B cell (primary cell): ENCODE data around the gene TRIM65. TPM values are rescaled to one million over a fixed set of nuclear protein-coding genes. Genes with fewer than 3 reads are reported as not detected.

Source experiments
- ATAC-seq: fragments of 200-7000 bp; cut with Tn5 transposase; one replicate; pipeline ENCODE4 v1.10.0; 2021; ENCODE audit warnings: low read depth, mild to moderate bottlenecking, moderate number of reproducible peaks, moderate library complexity
- CTCF ChIA-PET: fragments of 350-600 bp; sonication (Branson Sonifier 250); formaldehyde crosslinking; loops from one replicate; lab custom pipeline; 2021; ENCODE audit warnings: antibody characterized with exemption, inconsistent platforms; lab: Charles Lee
- POLR2A ChIA-PET: fragments of 350-600 bp; sonication (Branson Sonifier 250); formaldehyde crosslinking; loops from one replicate; lab custom pipeline; 2021; ENCODE audit warnings: antibody characterized with exemption; lab: Charles Lee
- DNase-seq: peaks from one replicate; pipeline ENCODE4 v3.0.0; 2013
- H2AFZ ChIP-seq: 2 replicates; pipeline ENCODE4 v1.6.1; 2012; ENCODE audit warnings: mild to moderate bottlenecking, low read depth, low read length; ENCODE audit not compliant: insufficient read depth, poor library complexity, severe bottlenecking
- H3K27ac ChIP-seq, 2 donors: 1 replicate in 1 of 2; 2 replicates in 1 of 2; pipeline ENCODE4 v1.5.1; 2012 to 2013; ENCODE audit warnings: low read length in 2 of 2, mild to moderate bottlenecking in 2 of 2, moderate library complexity in 1 of 2
- H3K27me3 ChIP-seq, 4 experiments: fragments of 200-600 bp in 1 of 4; sonication (generic) in 1 of 4; replicated peaks in 1 of 4; 1 replicate in 2 of 4; 2 replicates in 2 of 4; pipeline versions ENCODE4 v1.6.1 to v1.7.0; 2013 to 2016; ENCODE audit warnings: low read length in 3 of 4, mild to moderate bottlenecking in 2 of 4, mixed read lengths in 1 of 4, moderate library complexity in 1 of 4; ENCODE audit not compliant: insufficient read depth in 4 of 4, control insufficient read depth in 3 of 4; ENCODE audit errors: control extremely low read depth in 1 of 4
- H3K36me3 ChIP-seq, 2 experiments: replicated peaks in 1 of 2; 1 replicate in 1 of 2; 2 replicates in 1 of 2; pipeline versions ENCODE4 v1.6.1 to v1.7.1; 2013; ENCODE audit warnings: low read length in 1 of 2; ENCODE audit not compliant: insufficient read depth in 2 of 2, control insufficient read depth in 1 of 2; ENCODE audit errors: control extremely low read depth in 1 of 2, extremely low read depth in 1 of 2
- H3K4me1 ChIP-seq, 2 donors: fragments of 200-600 bp in 1 of 2; sonication (generic) in 1 of 2; 1 replicate in 1 of 2; 2 replicates in 1 of 2; pipeline versions ENCODE4 v1.5.1 to v1.6.1; 2013 to 2017; ENCODE audit warnings: low read length in 2 of 2; ENCODE audit not compliant: control insufficient read depth in 2 of 2, insufficient read depth in 2 of 2
- H3K4me2 ChIP-seq: replicated peaks from 2 replicates; pipeline ENCODE3; 2012; ENCODE audit warnings: mild to moderate bottlenecking, low read depth, low read length; ENCODE audit not compliant: poor library complexity, severe bottlenecking
- H3K4me3 ChIP-seq, 5 experiments: fragments of 200-600 bp in 1 of 5; sonication (generic) in 1 of 5; 1 replicate in 3 of 5; 2 replicates in 2 of 5; pipeline versions ENCODE4 v1.5.1 to v1.7.0; 2011 to 2016; ENCODE audit warnings: low read length in 4 of 5, mild to moderate bottlenecking in 4 of 5, low read depth in 2 of 5, control low read depth in 1 of 5, moderate library complexity in 1 of 5; ENCODE audit not compliant: insufficient read depth in 1 of 5; ENCODE audit errors: control extremely low read depth in 1 of 5, extremely low read depth in 1 of 5
- H3K79me2 ChIP-seq: fragments of 200-600 bp; sonication (generic); one replicate; pipeline ENCODE4 v1.6.0; 2016; ENCODE audit warnings: low read length; ENCODE audit not compliant: control insufficient read depth, insufficient read depth
- H3K9ac ChIP-seq: fragments of 200-600 bp; sonication (generic); 2 replicates; pipeline ENCODE4 v1.6.1; 2017; ENCODE audit warnings: mild to moderate bottlenecking, low read length, moderate library complexity
- H3K9me3 ChIP-seq, 3 donors: one replicate each; pipeline versions ENCODE4 v1.6.1 to v1.7.1; 2013; ENCODE audit warnings: low read length in 2 of 3; ENCODE audit not compliant: control insufficient read depth in 2 of 3, insufficient read depth in 1 of 3; ENCODE audit errors: control extremely low read depth in 1 of 3
- H4K20me1 ChIP-seq: 2 replicates; pipeline ENCODE4 v1.6.0; 2012; ENCODE audit warnings: mild to moderate bottlenecking, low read length; ENCODE audit not compliant: insufficient read depth, control insufficient read depth, poor library complexity, severe bottlenecking
- H3K27ac Mint-ChIP-seq: one replicate; pipeline ENCODE4 v1.8.0; 2021; ENCODE audit warnings: mixed read lengths
- H3K27me3 Mint-ChIP-seq: one replicate; pipeline ENCODE4 v1.8.0; 2021; ENCODE audit warnings: mixed read lengths
- H3K4me1 Mint-ChIP-seq: one replicate; pipeline ENCODE4 v1.8.0; 2021; ENCODE audit warnings: mixed read lengths
- H3K4me3 Mint-ChIP-seq: one replicate; pipeline ENCODE4 v1.8.0; 2021; ENCODE audit warnings: mixed read lengths
- H3K9me3 Mint-ChIP-seq: one replicate; pipeline ENCODE4 v1.8.0; 2022; ENCODE audit warnings: mixed read lengths; ENCODE audit not compliant: insufficient read depth
- EZH2 ChIP-seq: IDR thresholded peaks from 2 replicates; pipeline ENCODE4 v1.6.1; 2012; ENCODE audit warnings: borderline replicate concordance, low read depth, mild to moderate bottlenecking, moderate library complexity, low read length; ENCODE audit not compliant: insufficient read depth, poor library complexity, severe bottlenecking
- WGBS: methylation state at CpG from one replicate; pipeline ENCODE4 v1.1.5; 2013; ENCODE audit warnings: missing lambda C conversion rate; ENCODE audit not compliant: insufficient coverage; 5-methylcytosine and 5-hydroxymethylcytosine counted together
- intact Hi-C: fragments of 100-400 bp; cut with micrococcal nuclease; formaldehyde crosslinking; loops from one replicate; pipeline ENCODE4 v1.10.0; 2022
- polyA plus RNA-seq: library from polyadenylated mRNA; depleted of rRNA; stranded (reverse); fragments of >200 nt; gene quantifications from 2 replicates; pipeline ENCODE4 v1.2.3, GENCODE V29; 2012
- total RNA-seq, 2 donors: library from RNA; stranded (reverse); fragments of 120-200 nt in 1 of 2; gene quantifications; 1 replicate in 1 of 2; 2 replicates in 1 of 2; pipeline versions ENCODE4 v1.2.3 to v1.2.4, GENCODE V29; 2013 to 2022
- TF ChIP-seq, protein P1 (sequence below): fragments of 200-600 bp; IDR thresholded peaks from one replicate; pipeline ENCODE4 v1.8.0; 2022; ENCODE audit warnings: antibody characterized with exemption, mild to moderate bottlenecking

The TRIM65 gene
- total and polyA plus RNA-seq, 2 donors (not counting 1 experiment from before 2014, with no cell fraction given) = 16.8 to 40.7 TPM

GRCh38 chr17:75917141-75917916 lies 20.6 kb upstream of the TRIM65 start:
- H3K4me3 Mint-ChIP-seq = no peak overlapping the region
- WGBS = 93% methylated on average over 22 of the region's 23 CpGs
- CTCF ChIA-PET = no interaction called here

DNA sequence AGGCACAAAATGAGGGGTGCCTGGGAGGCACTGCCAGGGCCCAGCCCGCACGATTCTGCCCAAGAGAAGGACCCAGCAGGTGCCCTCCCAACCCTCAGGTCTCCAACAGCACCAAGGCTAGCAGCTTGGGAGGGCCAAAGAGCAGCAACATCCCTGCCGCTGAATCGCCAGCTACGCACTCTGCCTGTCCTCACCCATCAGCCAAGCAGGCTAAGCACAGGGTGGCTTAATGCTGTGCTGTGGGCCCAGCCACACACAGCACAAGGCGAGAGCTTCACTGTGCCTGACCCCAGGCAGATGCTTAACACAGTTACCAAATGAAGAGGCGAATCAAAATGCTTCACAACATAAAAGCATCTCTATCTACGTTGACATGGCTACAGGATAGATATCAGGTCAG lies 18.5 kb upstream of the TRIM65 start:
- ATAC-seq = no peak
- no peaks in the 10 kb centered on the region for H3K27me3 Mint-ChIP-seq
- 99% methylated on average over 6 of the region's 8 CpGs for WGBS
- no peak overlapping the region for H3K27ac Mint-ChIP-seq
- H3K4me3 Mint-ChIP-seq = no peak overlapping the region
- no peak overlapping the region for H3K9ac ChIP-seq
- H3K9me3 Mint-ChIP-seq = no peaks in the 10 kb centered on the region
- peaks cover 1 to 7% of the 10 kb centered on the region in 2 experiments for H3K36me3 ChIP-seq
- no peak overlapping the region for H3K4me3 ChIP-seq
- POLR2A ChIA-PET = interaction anchor here (0.6 kb wide), 1 partner anchor 28 kb away, joined by 3 read pairs; no protein-coding TSS in a partner anchor
- no peaks in the 10 kb centered on the region for H3K4me1 ChIP-seq
- H3K9me3 ChIP-seq = no peaks in the 10 kb centered on the region
- no peaks in the 10 kb centered on the region for H4K20me1 ChIP-seq
- H2AFZ ChIP-seq = no peak overlapping the region
- H3K27ac ChIP-seq = no peak overlapping the region
- H3K27me3 ChIP-seq = no peaks in the 10 kb centered on the region
- intact Hi-C loops = no loop called here
- no peak for TF ChIP-seq EZH2
- CTCF ChIA-PET = interaction anchor here (1.0 kb wide), 1 partner anchor 99 kb away, joined by 4 read pairs; no protein-coding TSS in a partner anchor
- no peak for DNase-seq
- H3K79me2 ChIP-seq = no peaks in the 10 kb centered on the region
- no peaks in the 10 kb centered on the region for H3K4me1 Mint-ChIP-seq
- H3K4me2 ChIP-seq = no peak overlapping the region

More at GRCh38 chr17:75917141-75917916, 20.6 kb upstream of the TRIM65 start:
- DNase-seq (no peak), ATAC-seq (no peak)
- H3K9me3 ChIP-seq = no peaks in the 10 kb centered on the region
- no peak overlapping the region for H3K4me3 ChIP-seq
- POLR2A ChIA-PET = no interaction called here
- intact Hi-C loops = no loop called here
- no peaks in the 10 kb centered on the region for H3K27me3 ChIP-seq
- H3K4me1 ChIP-seq = no peaks in the 10 kb centered on the region
- TF ChIP-seq, protein P1, sequence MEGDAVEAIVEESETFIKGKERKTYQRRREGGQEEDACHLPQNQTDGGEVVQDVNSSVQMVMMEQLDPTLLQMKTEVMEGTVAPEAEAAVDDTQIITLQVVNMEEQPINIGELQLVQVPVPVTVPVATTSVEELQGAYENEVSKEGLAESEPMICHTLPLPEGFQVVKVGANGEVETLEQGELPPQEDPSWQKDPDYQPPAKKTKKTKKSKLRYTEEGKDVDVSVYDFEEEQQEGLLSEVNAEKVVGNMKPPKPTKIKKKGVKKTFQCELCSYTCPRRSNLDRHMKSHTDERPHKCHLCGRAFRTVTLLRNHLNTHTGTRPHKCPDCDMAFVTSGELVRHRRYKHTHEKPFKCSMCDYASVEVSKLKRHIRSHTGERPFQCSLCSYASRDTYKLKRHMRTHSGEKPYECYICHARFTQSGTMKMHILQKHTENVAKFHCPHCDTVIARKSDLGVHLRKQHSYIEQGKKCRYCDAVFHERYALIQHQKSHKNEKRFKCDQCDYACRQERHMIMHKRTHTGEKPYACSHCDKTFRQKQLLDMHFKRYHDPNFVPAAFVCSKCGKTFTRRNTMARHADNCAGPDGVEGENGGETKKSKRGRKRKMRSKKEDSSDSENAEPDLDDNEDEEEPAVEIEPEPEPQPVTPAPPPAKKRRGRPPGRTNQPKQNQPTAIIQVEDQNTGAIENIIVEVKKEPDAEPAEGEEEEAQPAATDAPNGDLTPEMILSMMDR = no peak
- no peak for TF ChIP-seq EZH2
- no peak overlapping the region for H3K27ac Mint-ChIP-seq
- H2AFZ ChIP-seq = no peak overlapping the region
- H3K27me3 Mint-ChIP-seq = no peaks in the 10 kb centered on the region
- H3K36me3 ChIP-seq = peaks cover 1 to 7% of the 10 kb centered on the region in 2 experiments
- no peaks in the 10 kb centered on the region for H3K4me1 Mint-ChIP-seq
- H4K20me1 ChIP-seq = no peaks in the 10 kb centered on the region
- no peak overlapping the region for H3K9ac ChIP-seq
- no peaks in the 10 kb centered on the region for H3K79me2 ChIP-seq
- H3K27ac ChIP-seq = no peak overlapping the region
- no peaks in the 10 kb centered on the region for H3K9me3 Mint-ChIP-seq
- H3K4me2 ChIP-seq = no peak overlapping the region
